IgD-negative memory B cell (primary cell): ENCODE measurements around the gene GALNT15. TPM values are rescaled to one million over a fixed set of nuclear protein-coding genes. Genes with fewer than 3 reads are reported as not detected.

ENCODE experiments used
- H3K27ac Mint-ChIP-seq, 3 donors: one replicate each; pipeline ENCODE4 v1.8.0; 2020 to 2022; ENCODE audit warnings: mild to moderate bottlenecking in 3 of 3, mixed read lengths in 3 of 3, moderate library complexity in 1 of 3
- H3K27me3 Mint-ChIP-seq: one replicate; pipeline ENCODE4 v1.8.0; 2021; ENCODE audit warnings: mixed read lengths
- H3K36me3 Mint-ChIP-seq: one replicate; pipeline ENCODE4 v1.8.0; 2020; ENCODE audit warnings: mild to moderate bottlenecking, mixed read lengths
- H3K4me1 Mint-ChIP-seq, 3 donors: one replicate each; pipeline ENCODE4 v1.8.0; 2020 to 2022; ENCODE audit warnings: mixed read lengths in 3 of 3, mild to moderate bottlenecking in 1 of 3
- H3K4me3 Mint-ChIP-seq, 4 donors: one replicate each; pipeline ENCODE4 v1.8.0; 2020 to 2022; ENCODE audit warnings: mild to moderate bottlenecking in 4 of 4, mixed read lengths in 4 of 4, moderate library complexity in 3 of 4
- H3K9me3 Mint-ChIP-seq, 3 donors: one replicate each; pipeline ENCODE4 v1.8.0; 2020 to 2021; ENCODE audit warnings: mixed read lengths in 3 of 3, mild to moderate bottlenecking in 1 of 3
- polyA plus RNA-seq: library from polyadenylated mRNA; unstranded; fragments of 300-500 nt; fragmentation: Illumina TruSeq; gene quantifications from one replicate; pipeline ENCODE4 v1.2.3, GENCODE V29; 2021

GALNT15 gene
- polyA plus RNA-seq, 1 donor from 2014 or later: not detected

DNA sequence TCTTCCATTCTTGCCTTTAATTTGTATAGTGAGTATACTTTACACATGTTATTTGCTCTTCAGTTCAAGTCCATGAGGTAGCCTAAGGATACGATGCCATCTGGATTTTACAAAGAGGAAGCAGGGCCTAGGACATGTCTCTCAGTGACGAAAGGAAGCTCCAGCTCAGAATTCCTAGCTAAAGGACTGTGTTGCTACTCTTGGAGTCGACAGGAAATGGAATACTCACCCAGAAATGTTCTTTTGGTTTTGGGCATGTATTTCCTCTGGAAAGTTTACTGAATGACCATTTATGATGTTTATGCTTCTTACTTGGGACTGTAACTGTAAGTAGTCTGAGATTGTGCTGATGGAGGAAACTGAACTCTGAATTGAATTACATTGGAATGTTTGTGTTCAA, 103.0 kb downstream of the GALNT15 start:
- no peaks in the 10 kb centered on the region for H3K4me1 Mint-ChIP-seq
- H3K9me3 Mint-ChIP-seq: no peaks in the 10 kb centered on the region
- H3K36me3 Mint-ChIP-seq: peaks cover 9% of the 10 kb centered on the region
- no peak overlapping the region for H3K4me3 Mint-ChIP-seq
- H3K27me3 Mint-ChIP-seq: no peaks in the 10 kb centered on the region
- H3K27ac Mint-ChIP-seq: no peak overlapping the region

DNA sequence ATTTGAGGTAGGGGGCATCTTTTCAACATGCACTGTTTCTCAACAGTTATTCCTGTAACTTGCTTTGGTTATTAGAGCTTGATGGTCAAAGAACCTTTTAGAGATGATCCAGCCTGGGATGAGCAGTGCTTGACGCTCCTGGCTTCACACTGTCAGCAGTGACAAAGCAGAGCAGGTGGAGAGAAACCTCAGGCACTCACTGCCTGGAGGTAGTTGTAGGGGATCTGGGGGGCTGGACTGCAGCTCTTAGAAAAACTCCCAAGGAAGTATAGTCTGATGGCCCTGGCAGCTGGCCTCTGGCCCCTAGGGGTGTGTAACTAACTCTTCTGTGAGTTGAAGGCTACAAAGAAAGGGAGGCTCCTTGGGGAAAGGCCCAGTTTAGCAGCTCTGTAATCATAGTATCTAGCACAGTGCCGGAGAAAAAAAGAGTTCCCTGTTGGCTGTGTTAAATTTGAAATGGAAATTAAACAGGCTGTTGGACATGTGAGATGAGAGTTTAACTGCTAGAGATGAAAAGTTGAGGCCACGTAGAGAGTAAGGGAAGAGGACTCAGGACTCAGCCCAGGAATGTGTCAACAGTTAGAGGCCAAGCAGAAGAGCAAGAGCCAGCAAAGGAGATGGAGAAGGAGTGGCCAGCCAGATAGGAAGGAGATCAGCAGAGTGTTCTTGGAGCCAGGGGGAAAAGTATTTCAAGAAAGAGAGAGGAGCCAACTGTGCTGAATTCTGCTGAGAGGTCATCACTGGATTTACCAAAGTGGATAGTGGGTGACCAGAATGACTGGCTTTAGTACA, 104.7 kb downstream of the GALNT15 start:
- H3K36me3 Mint-ChIP-seq: peaks cover 9% of the 10 kb centered on the region
- peaks cover 0 to 2% (median 0%) of the 10 kb centered on the region in 3 donors for H3K9me3 Mint-ChIP-seq
- no peak overlapping the region for H3K4me3 Mint-ChIP-seq
- H3K4me1 Mint-ChIP-seq: peaks cover 0 to 2% (median 0%) of the 10 kb centered on the region in 3 donors
- H3K27me3 Mint-ChIP-seq: no peaks in the 10 kb centered on the region
- H3K27ac Mint-ChIP-seq: no peak overlapping the region

GRCh38 chr3:16280671-16281070, 106.2 kb downstream of the GALNT15 start:
- no peaks in the 10 kb centered on the region for H3K27me3 Mint-ChIP-seq
- H3K27ac Mint-ChIP-seq: no peak overlapping the region
- no peak overlapping the region for H3K4me3 Mint-ChIP-seq
- peaks cover 4% of the 10 kb centered on the region for H3K36me3 Mint-ChIP-seq
- H3K4me1 Mint-ChIP-seq: peaks cover 0 to 5% (median 2%) of the 10 kb centered on the region in 3 donors
- H3K9me3 Mint-ChIP-seq: peaks cover 0 to 2% (median 0%) of the 10 kb centered on the region in 3 donors

Other genes starting within 250 kb of the GALNT15 start
- gene DPH3, start 90.3 kb downstream of the GALNT15 start, polyA plus RNA-seq: 22.7 TPM
- 9.4 TPM for gene OXNAD1, start 90.5 kb downstream of the GALNT15 start, polyA plus RNA-seq